Measurements from ENCODE around the gene XPR1. TPM values are rescaled to one million over a fixed set of nuclear protein-coding genes. Genes with fewer than 3 reads are reported as not detected.
"Not testable (repeated sequence)": the region's sequence is repeated elsewhere in the genome, so short reads cannot be mapped to it uniquely, and the experiment has no call there.

The XPR1 gene
- total RNA-seq, 1 donor = 31.8 TPM

DNA sequence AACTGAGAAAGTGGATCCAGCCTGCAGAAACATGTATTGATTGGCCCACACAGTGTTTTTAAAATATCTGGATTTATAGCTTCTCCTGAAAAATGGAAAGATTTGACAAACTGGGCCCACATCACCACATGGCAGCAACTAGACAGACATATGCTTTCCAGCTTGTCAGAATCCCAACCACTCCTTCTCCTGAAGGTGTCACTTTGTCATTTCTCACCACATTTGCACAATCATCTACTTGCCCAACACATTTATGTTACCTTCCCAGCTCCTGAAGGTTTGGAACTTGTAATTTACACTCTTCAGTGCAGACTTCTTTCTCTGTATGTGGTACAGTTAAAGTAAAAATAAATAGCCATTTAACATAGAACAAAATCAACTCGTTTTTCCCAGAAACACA is 154.8 kb downstream of the XPR1 start:
- DNase-seq (ENCODE audit: low read depth) = no peak
- TF ChIP-seq, protein P1, sequence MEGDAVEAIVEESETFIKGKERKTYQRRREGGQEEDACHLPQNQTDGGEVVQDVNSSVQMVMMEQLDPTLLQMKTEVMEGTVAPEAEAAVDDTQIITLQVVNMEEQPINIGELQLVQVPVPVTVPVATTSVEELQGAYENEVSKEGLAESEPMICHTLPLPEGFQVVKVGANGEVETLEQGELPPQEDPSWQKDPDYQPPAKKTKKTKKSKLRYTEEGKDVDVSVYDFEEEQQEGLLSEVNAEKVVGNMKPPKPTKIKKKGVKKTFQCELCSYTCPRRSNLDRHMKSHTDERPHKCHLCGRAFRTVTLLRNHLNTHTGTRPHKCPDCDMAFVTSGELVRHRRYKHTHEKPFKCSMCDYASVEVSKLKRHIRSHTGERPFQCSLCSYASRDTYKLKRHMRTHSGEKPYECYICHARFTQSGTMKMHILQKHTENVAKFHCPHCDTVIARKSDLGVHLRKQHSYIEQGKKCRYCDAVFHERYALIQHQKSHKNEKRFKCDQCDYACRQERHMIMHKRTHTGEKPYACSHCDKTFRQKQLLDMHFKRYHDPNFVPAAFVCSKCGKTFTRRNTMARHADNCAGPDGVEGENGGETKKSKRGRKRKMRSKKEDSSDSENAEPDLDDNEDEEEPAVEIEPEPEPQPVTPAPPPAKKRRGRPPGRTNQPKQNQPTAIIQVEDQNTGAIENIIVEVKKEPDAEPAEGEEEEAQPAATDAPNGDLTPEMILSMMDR (IDR thresholded peaks at IDR 0.05; ENCODE audit: insufficient read depth, low read length) = no peak
- H3K4me3 ChIP-seq (ENCODE audit: low read depth, low read length) = no peak overlapping the region

DNA sequence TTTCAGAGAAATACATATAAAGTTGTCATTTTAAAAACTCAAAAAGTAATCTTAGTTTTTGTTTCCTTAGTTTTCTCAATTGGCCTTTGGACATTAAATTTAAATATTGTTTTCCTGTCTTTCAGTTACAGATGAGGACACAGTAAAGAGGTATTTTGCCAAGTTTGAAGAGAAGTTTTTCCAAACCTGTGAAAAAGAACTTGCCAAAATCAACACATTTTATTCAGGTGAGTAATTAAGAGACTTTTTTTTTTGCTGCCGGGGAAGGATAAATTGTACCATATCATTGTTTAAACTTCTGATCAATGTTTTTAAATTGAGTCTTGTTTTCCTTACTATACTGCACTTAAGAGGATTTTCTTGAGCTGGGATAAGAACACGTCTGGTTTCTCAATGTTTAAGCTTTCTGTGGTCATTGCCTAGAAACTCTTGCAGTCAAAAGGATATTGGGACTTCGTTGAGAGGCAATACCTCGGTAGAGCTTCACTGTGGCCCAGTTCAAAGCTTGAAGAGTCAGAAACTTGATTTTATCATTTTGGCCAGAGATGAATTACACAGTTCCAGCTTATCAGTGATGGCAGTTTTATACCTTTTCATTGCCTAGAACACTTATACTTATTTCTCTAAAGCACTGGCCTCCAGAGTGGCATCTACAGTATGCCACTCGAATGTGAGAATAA is 155.9 kb downstream of the XPR1 start:
- TF ChIP-seq, protein P1 (IDR thresholded peaks at IDR 0.05; ENCODE audit: insufficient read depth, low read length) = no peak
- DNase-seq (ENCODE audit: low read depth) = no peak
- no peak overlapping the region for H3K4me3 ChIP-seq (ENCODE audit: low read depth, low read length)

DNA sequence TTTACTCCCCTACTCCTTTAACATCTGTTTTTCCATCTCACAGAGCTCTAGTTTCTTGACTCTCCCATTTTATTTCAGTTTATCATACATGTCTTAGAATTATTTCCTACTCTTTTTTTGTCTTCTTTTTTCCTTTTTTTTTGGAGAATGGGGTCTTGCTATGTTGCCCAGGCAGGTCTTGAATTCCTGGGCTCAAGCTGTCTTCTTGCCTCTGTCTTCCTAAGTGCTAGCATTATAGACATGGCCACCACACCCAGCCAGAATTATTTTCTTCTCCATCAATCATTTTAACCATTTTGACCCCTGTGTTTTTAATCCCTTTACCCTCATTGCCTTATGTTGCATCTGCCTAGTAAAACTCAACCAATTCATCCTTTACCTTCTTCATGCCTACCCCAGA is 157.6 kb downstream of the XPR1 start:
- no peak for DNase-seq (ENCODE audit: low read depth)
- TF ChIP-seq, protein P1 (IDR thresholded peaks at IDR 0.05; ENCODE audit: insufficient read depth, low read length) = no peak
- no peak overlapping the region for H3K4me3 ChIP-seq (ENCODE audit: low read depth, low read length)

DNA sequence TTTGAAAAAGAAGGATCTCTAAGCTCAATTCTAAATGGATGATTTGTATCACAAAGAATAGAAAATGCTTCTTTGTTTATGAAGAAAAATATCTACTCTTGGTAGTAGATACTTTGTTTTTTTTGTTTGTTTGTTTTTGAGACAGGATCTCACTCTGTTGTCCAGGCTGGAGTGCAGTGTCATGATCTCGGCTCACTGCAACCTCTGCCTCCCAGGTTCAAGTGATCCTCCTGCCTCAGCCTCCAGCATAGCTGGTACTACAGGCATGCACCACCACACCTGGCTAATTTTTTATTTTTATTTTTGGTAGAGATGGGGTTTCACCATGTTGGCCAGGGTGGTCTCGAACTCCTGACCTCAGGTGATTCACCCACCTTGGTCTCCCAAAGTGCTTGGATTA is 159.3 kb downstream of the XPR1 start:
- not testable (repeated sequence) for H3K4me3 ChIP-seq (ENCODE audit: low read depth, low read length); DNase-seq (ENCODE audit: low read depth)

DNA sequence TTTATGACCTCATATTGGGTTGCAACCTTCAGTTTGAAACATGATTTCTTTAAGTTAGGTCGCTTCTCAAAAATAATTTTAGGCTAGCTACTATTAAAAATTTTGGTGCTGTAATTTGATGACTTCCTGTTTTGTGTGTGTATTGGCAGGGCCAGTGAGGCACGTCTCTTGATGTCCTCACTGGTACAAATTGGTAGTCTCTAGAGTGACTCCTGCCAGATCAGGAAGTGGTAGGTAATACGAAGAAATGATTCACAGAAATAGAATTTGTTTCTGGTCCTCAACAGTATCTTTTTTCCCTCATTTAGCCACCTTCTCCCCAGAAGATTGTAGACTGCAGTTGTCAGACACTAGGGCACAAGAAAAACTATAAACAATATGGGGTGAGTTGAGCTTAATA is 160.0 kb downstream of the XPR1 start:
- H3K4me3 ChIP-seq (ENCODE audit: low read depth, low read length) = no peak overlapping the region
- TF ChIP-seq, protein P1 (IDR thresholded peaks at IDR 0.05; ENCODE audit: insufficient read depth, low read length) = no peak
- no peak for DNase-seq (ENCODE audit: low read depth)

DNA sequence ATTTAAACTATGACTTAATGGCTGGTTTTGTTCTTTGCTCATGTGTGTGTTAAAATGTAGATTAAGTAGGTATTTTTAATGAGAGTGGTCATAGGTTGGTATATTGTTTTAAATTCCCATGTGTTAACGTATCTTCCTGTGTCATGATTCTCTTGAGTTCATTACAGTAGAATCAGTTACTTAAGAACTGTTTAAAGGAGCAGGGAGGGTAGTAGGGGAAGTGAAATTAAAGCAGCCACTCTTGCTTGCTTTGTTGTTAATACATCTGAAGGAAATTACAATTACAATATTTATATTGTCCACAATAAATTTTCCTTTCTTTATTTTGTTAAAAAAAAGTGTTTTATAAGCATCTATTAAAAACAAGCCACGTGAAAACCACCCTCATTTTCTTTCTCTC is 161.6 kb downstream of the XPR1 start:
- no peak for DNase-seq (ENCODE audit: low read depth)
- H3K4me3 ChIP-seq (ENCODE audit: low read depth, low read length) = no peak overlapping the region
- TF ChIP-seq, protein P1 (IDR thresholded peaks at IDR 0.05; ENCODE audit: insufficient read depth, low read length) = no peak

DNA sequence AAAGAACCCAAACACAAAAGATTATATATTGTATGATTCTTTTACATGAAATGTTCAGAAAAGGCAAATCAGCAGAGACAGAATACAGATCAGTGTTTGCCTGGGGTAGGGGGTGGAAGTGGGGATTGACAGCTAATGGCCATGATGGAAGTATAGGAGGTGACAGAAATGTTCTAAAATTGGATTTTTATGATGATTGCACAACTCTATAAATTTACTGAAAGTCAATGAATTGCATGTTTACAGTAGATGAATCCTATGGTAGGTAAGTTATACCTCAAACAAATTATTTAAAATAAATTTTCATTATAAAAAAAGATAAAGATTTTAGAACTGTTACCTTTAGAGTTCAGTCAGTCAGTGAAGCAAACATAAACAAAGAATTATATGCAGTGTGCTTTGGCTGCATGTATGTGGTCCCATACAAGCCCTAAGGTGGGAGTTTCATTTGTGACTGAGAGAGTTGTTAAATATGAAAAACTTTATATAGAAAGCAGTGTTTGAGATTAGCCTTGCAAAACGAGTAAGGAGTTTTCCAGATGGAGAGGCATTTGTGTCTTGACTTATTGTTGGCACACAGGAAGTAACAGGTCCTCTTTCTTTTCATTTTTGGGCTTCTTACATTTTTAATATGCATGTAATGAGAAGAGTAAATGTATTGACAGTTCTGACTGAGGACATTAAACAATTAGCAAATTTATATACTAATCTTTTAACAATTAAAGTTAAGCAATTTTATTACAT is 165.2 kb downstream of the XPR1 start:
- DNase-seq (ENCODE audit: low read depth) = no peak
- TF ChIP-seq, protein P1 (IDR thresholded peaks at IDR 0.05; ENCODE audit: insufficient read depth, low read length) = no peak
- H3K4me3 ChIP-seq (ENCODE audit: low read depth, low read length) = no peak overlapping the region

All from fibroblast of the aortic adventitia (primary cell).